GM23338 (cell line): Measurements from ENCODE around the gene GINM1.

Source experiments
- CREB1 ChIP-seq: fragments of 250-450 bp; sonication (Bioruptor Pico); IDR thresholded peaks from 2 replicates; pipeline ENCODE4 v1.5.0; 2020; ENCODE audit warnings: low read depth, mild to moderate bottlenecking, moderate library complexity
- EZH2 ChIP-seq: fragments of 200-600 bp; sonication (generic); IDR thresholded peaks from one replicate; pipeline ENCODE4 v1.8.0; 2017; ENCODE audit warnings: antibody characterized with exemption, mild to moderate bottlenecking, low read depth; ENCODE audit not compliant: unreplicated experiment
- EZH2phosphoT487 ChIP-seq: fragments of 200-600 bp; sonication (generic); IDR thresholded peaks from one replicate; pipeline ENCODE4 v1.8.1; 2018; ENCODE audit warnings: antibody characterized with exemption; ENCODE audit not compliant: unreplicated experiment
- JUNB ChIP-seq: IDR thresholded peaks from one replicate; pipeline ENCODE4 v1.6.1; 2016; ENCODE audit warnings: antibody characterized with exemption; ENCODE audit not compliant: unreplicated experiment
- NANOG ChIP-seq: IDR thresholded peaks from 2 replicates; pipeline ENCODE4 v1.6.1; 2016; ENCODE audit warnings: antibody characterized with exemption, borderline replicate concordance
- POLR2AphosphoS5 ChIP-seq: IDR thresholded peaks from 2 replicates; pipeline ENCODE4 v1.6.1; 2016; ENCODE audit warnings: antibody characterized with exemption, low read depth
- ZNF114 ChIP-seq: fragments of 250-450 bp; sonication (Bioruptor Pico); IDR thresholded peaks from 2 replicates; pipeline ENCODE4 v1.5.0; 2020; ENCODE audit warnings: mild to moderate bottlenecking, moderate library complexity
- ZNF331 ChIP-seq: fragments of 250-450 bp; sonication (Bioruptor Pico); IDR thresholded peaks from 2 replicates; pipeline ENCODE4 v1.5.0; 2020; ENCODE audit warnings: low read depth, mild to moderate bottlenecking, moderate library complexity
- TF ChIP-seq, protein P1 (sequence below), 2 experiments: fragments of 200-600 bp in 1 of 2; sonication (generic) in 1 of 2; conservative IDR thresholded peaks; 2 replicates each; pipeline versions ENCODE4 v1.5.1 to v1.6.1; 2016 to 2017; ENCODE audit warnings: antibody characterized with exemption in 2 of 2, low read depth in 2 of 2, mild to moderate bottlenecking in 2 of 2, moderate library complexity in 1 of 2
- TF ChIP-seq, protein P2 (sequence below): IDR thresholded peaks from 2 replicates; pipeline ENCODE4 v1.6.1; 2016; ENCODE audit warnings: antibody characterized with exemption
- TF ChIP-seq, protein P3 (sequence below): IDR thresholded peaks from one replicate; pipeline ENCODE4 v1.6.1; 2018; ENCODE audit warnings: antibody characterized with exemption; ENCODE audit not compliant: unreplicated experiment

DNA sequence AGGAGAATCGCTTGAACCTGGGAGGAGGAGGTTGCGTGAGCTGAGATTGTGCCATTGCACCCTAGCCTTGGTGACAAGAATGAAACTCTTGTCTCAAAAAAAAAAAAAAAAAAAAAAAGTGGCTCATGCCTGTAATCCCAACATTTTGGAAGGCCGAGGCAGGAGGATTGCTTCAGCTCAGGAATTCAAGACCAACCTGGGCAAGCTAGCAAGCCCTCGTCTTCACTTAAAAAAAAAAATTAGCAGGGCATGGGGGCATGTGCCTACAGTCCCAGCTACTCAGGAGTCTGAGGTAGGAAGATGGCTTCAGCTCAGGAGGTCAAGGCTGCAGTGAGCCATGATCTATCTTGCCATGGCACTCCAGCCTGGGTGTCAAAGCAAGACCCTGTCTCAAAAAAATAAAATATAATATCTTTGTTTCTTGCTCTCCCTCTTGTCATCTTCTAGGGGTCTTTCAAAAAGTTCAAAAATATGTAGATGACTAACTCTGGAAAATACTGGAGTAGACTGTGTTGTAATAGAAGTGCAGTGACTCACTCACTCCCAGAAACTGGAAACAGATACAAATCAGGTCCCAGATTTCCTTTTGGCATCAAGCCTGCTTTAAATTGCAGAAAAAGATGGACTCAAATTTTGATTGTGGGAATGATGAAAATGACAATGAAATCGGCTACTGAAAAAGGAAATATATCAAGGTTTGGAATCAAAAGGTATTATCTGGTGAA is 2.8 kb upstream of the GINM1 start:
- TF ChIP-seq, protein P1, sequence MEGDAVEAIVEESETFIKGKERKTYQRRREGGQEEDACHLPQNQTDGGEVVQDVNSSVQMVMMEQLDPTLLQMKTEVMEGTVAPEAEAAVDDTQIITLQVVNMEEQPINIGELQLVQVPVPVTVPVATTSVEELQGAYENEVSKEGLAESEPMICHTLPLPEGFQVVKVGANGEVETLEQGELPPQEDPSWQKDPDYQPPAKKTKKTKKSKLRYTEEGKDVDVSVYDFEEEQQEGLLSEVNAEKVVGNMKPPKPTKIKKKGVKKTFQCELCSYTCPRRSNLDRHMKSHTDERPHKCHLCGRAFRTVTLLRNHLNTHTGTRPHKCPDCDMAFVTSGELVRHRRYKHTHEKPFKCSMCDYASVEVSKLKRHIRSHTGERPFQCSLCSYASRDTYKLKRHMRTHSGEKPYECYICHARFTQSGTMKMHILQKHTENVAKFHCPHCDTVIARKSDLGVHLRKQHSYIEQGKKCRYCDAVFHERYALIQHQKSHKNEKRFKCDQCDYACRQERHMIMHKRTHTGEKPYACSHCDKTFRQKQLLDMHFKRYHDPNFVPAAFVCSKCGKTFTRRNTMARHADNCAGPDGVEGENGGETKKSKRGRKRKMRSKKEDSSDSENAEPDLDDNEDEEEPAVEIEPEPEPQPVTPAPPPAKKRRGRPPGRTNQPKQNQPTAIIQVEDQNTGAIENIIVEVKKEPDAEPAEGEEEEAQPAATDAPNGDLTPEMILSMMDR (conservative IDR thresholded peaks at IDR 0.05; ENCODE audit: low read depth in 2 of 2), result no peak
- TF ChIP-seq, protein P2, sequence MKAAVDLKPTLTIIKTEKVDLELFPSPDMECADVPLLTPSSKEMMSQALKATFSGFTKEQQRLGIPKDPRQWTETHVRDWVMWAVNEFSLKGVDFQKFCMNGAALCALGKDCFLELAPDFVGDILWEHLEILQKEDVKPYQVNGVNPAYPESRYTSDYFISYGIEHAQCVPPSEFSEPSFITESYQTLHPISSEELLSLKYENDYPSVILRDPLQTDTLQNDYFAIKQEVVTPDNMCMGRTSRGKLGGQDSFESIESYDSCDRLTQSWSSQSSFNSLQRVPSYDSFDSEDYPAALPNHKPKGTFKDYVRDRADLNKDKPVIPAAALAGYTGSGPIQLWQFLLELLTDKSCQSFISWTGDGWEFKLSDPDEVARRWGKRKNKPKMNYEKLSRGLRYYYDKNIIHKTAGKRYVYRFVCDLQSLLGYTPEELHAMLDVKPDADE, result no peak
- TF ChIP-seq, protein P3, sequence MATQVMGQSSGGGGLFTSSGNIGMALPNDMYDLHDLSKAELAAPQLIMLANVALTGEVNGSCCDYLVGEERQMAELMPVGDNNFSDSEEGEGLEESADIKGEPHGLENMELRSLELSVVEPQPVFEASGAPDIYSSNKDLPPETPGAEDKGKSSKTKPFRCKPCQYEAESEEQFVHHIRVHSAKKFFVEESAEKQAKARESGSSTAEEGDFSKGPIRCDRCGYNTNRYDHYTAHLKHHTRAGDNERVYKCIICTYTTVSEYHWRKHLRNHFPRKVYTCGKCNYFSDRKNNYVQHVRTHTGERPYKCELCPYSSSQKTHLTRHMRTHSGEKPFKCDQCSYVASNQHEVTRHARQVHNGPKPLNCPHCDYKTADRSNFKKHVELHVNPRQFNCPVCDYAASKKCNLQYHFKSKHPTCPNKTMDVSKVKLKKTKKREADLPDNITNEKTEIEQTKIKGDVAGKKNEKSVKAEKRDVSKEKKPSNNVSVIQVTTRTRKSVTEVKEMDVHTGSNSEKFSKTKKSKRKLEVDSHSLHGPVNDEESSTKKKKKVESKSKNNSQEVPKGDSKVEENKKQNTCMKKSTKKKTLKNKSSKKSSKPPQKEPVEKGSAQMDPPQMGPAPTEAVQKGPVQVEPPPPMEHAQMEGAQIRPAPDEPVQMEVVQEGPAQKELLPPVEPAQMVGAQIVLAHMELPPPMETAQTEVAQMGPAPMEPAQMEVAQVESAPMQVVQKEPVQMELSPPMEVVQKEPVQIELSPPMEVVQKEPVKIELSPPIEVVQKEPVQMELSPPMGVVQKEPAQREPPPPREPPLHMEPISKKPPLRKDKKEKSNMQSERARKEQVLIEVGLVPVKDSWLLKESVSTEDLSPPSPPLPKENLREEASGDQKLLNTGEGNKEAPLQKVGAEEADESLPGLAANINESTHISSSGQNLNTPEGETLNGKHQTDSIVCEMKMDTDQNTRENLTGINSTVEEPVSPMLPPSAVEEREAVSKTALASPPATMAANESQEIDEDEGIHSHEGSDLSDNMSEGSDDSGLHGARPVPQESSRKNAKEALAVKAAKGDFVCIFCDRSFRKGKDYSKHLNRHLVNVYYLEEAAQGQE, result no peak
- TF ChIP-seq POLR2AphosphoS5 (no peak), EZH2 (no peak), EZH2phosphoT487 (no peak), CREB1 (no peak), JUNB (no peak), NANOG (no peak), ZNF331 (CRISPR knock-in tag) (no peak), ZNF114 (CRISPR knock-in tag) (no peak)
